Mucosa of stomach (tissue), 1 donor: Measurements from ENCODE around the gene ULBP1.
"Not testable (repeated sequence)": the region's sequence is repeated elsewhere in the genome, so short reads cannot be mapped to it uniquely, and the experiment has no call there.

Experiments used
- H3K27me3 ChIP-seq: one replicate; pipeline ENCODE4 v1.7.0; 2013; ENCODE audit warnings: mild to moderate bottlenecking, low read length; ENCODE audit not compliant: control insufficient read depth, insufficient read depth
- H3K36me3 ChIP-seq: one replicate; pipeline ENCODE4 v1.7.0; 2013; ENCODE audit warnings: low read length; ENCODE audit not compliant: control insufficient read depth, insufficient read depth
- H3K4me1 ChIP-seq: one replicate; pipeline ENCODE4 v1.7.0; 2013; ENCODE audit warnings: mild to moderate bottlenecking, low read length; ENCODE audit not compliant: control insufficient read depth, insufficient read depth
- H3K4me3 ChIP-seq: one replicate; pipeline ENCODE4 v1.7.0; 2013; ENCODE audit warnings: low read length
- H3K9ac ChIP-seq: one replicate; pipeline ENCODE4 v1.7.0; 2013; ENCODE audit warnings: mild to moderate bottlenecking, low read length, moderate library complexity
- H3K9me3 ChIP-seq: one replicate; pipeline ENCODE4 v1.7.0; 2013; ENCODE audit warnings: mild to moderate bottlenecking, low read length, moderate library complexity; ENCODE audit not compliant: control insufficient read depth
- donor health status: Pancreatic carcinoma.

The ULBP1 gene

GRCh38 chr6:149935668-149936067 lies 28.1 kb upstream of the ULBP1 start:
- peaks cover 79% of the 10 kb centered on the region for H3K27me3 ChIP-seq
- H3K4me3 ChIP-seq: no peak overlapping the region
- H3K9me3 ChIP-seq: no peaks in the 10 kb centered on the region

GRCh38 chr6:149936743-149937142 lies 27.0 kb upstream of the ULBP1 start:
- H3K9ac ChIP-seq: no peak overlapping the region
- H3K27me3 ChIP-seq: peaks cover 80% of the 10 kb centered on the region
- H3K4me3 ChIP-seq: no peak overlapping the region

More at GRCh38 chr6:149935668-149936067, 28.1 kb upstream of the ULBP1 start:
- Histone ChIP-seq H3K9ac (no peak overlapping the region), H3K4me1 (no peaks in the 10 kb centered on the region), H3K36me3 (no peaks in the 10 kb centered on the region)

GRCh38 chr6:149938013-149938570 lies 25.7 kb upstream of the ULBP1 start:
- H3K9ac ChIP-seq, H3K36me3 ChIP-seq, H3K4me3 ChIP-seq, H3K4me1 ChIP-seq, H3K9me3 ChIP-seq: not testable (repeated sequence)
- H3K27me3 ChIP-seq: peaks cover 88% of the 10 kb centered on the region

More at GRCh38 chr6:149936743-149937142, 27.0 kb upstream of the ULBP1 start:
- Histone ChIP-seq H3K9me3 (no peaks in the 10 kb centered on the region), H3K36me3 (no peaks in the 10 kb centered on the region), H3K4me1 (peaks cover 3% of the 10 kb centered on the region)

DNA sequence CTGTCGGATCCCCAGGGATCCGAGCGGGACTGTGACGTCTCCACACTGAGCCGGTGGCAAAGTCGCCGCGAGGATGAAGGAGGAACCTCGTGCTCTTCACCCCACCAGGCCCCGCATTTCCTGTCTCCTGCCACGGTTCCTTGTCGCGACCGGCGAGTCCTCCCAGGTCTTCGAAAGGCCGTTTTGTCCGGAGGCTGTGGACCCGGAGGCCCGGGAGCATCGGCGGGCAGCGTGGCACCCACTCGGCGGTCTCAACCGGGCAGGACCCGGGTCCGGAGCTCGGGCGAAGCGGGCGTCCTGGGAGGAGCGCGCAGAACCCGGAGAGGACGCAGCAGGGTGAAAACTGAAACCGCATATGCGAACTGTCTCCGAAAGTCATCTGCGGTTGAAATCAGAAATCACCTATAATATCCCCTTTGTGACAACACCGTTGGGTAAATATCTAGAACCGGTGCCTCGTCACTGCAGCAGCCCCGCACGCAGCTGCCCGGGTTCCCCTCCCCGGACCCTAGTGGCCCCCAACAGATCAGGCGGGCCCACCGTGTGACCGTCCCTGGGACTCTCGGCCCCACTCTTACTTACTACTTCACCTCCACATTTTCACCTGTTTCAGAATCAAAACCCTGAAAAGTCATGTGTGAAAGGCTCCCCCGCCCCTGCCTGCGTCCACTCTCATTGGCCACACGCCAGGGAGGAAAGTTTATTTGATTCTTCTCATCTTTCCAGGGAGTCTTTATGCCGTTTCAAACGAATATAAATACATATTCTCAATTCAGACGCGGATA lies 25.0 kb upstream of the ULBP1 start:
- H3K9me3 ChIP-seq: no peaks in the 10 kb centered on the region
- H3K27me3 ChIP-seq: peaks cover 82% of the 10 kb centered on the region
- H3K9ac ChIP-seq: no peak overlapping the region
- H3K4me1 ChIP-seq: peaks cover 9% of the 10 kb centered on the region
- H3K36me3 ChIP-seq: no peaks in the 10 kb centered on the region
- no peak overlapping the region for H3K4me3 ChIP-seq

DNA sequence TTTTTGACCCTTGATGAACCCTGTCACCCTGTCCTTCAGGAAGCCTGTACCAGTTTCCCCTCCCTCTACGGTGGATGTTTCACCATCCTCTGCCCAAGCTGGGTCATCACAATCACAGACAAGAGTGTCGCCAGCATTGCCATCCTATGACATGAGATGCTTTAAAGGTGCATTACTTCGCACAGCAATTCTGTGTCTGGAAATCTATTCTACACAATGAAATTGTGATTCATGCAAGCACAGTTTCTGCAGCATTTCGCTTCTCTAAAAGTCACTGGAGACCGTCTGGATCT lies 24.4 kb upstream of the ULBP1 start:
- H3K4me3 ChIP-seq: no peak overlapping the region
- H3K9ac ChIP-seq: no peak overlapping the region
- peaks cover 80% of the 10 kb centered on the region for H3K27me3 ChIP-seq
- peaks cover 9% of the 10 kb centered on the region for H3K4me1 ChIP-seq
- no peaks in the 10 kb centered on the region for H3K9me3 ChIP-seq
- H3K36me3 ChIP-seq: no peaks in the 10 kb centered on the region

GRCh38 chr6:149939909-149940671 lies 23.7 kb upstream of the ULBP1 start:
- no peak overlapping the region for H3K4me3 ChIP-seq
- peaks cover 73% of the 10 kb centered on the region for H3K27me3 ChIP-seq
- no peaks in the 10 kb centered on the region for H3K9me3 ChIP-seq
- peaks cover 9% of the 10 kb centered on the region for H3K4me1 ChIP-seq
- no peaks in the 10 kb centered on the region for H3K36me3 ChIP-seq
- no peak overlapping the region for H3K9ac ChIP-seq

DNA sequence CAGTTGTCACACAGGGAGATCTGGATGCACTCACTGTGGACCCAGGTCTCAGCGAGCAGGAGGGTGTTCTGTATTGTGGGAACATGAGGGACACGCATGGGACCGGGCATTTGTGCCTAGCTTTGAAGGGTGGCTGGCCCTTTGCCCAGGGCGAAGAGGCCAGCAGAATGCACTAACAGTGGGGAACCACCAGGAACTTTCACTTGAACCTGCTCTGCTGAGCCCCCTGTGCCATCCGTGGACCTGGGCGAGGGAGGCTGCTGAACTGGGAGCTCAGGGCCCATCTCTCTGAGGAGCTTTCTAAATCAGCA lies 23.1 kb upstream of the ULBP1 start:
- Histone ChIP-seq H3K4me1 (peaks cover 9% of the 10 kb centered on the region), H3K4me3 (no peak overlapping the region), H3K36me3 (no peaks in the 10 kb centered on the region), H3K9me3 (no peaks in the 10 kb centered on the region), H3K9ac (no peak overlapping the region), H3K27me3 (peaks cover 68% of the 10 kb centered on the region)

DNA sequence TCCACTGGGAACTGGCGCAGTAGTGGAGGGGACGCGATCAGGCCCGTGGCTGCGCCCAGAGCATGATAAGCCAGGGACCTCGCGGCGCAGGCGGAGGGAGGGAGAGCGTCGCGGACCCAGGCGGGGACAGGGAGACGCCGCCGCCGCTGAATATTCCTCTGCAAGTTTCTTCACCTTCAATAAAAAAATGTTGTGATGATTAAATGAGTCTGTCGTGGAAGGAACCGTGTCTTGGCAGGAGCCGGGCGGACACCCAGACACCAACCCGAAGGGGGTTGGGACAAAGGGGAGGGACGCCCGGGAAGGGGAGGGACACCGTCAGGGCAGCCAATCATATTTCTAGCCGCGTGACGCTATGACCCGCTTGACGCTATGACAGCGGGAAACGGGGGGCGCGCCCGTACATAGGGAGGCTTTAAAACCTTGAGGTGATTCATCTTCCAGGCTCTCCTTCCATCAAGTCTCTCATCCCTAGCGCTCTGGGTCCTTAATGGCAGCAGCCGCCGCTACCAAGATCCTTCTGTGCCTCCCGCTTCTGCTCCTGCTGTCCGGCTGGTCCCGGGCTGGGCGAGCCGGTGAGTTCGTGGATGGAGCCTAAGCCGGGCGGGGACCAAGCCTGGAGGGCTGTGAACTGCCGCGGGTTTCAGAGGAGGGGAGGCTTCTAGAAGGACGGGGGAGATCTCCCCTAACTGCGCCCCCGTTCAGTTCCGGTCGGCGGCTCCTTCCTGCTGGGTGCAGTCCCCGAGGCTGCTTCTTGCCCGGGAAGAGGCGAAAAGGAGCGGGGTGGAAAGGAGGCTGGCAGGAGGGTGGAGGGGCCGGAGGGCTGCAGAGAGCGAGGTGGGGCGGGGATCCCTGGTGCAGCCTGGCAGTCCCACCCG lies 21.9 kb upstream of the ULBP1 start, which contains the start of gene ULBP2:
TSS of gene ULBP2 (plus strand) at position 432 of the 878 bp plus-strand sequence. CDS start at position 491, 59 bp downstream.
- H3K4me1 ChIP-seq: peaks cover 9% of the 10 kb centered on the region
- peaks cover 56% of the 10 kb centered on the region for H3K27me3 ChIP-seq
- peak within 1 kb of the TSS; percentile 50 for H3K4me3 ChIP-seq
- H3K9ac ChIP-seq: peak within 1 kb of the TSS; percentile 12
- H3K9me3 ChIP-seq: no peaks in the 10 kb centered on the region
- H3K36me3 ChIP-seq: no peaks in the 10 kb centered on the region

DNA sequence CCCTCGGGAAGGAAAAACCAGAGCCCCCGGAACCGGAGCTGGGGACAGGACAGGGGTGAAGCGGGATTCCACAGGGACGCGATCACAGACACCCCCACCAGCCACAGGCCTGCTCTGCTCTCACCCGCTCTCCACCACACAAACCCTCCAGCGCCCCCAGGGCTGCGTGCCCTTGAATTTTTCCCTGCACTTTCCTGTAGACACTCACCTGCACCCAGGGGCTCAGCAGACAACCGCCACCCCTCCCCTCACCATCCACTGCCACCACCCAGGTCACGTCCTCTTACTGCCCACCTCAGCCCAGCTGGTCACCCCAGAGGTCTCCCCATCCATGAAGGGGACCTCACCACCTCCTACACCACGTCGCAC lies 21.3 kb upstream of the ULBP1 start:
- no peaks in the 10 kb centered on the region for H3K9me3 ChIP-seq
- no peaks in the 10 kb centered on the region for H3K36me3 ChIP-seq
- no peak overlapping the region for H3K4me3 ChIP-seq
- peaks cover 51% of the 10 kb centered on the region for H3K27me3 ChIP-seq
- no peak overlapping the region for H3K9ac ChIP-seq
- H3K4me1 ChIP-seq: peaks cover 9% of the 10 kb centered on the region

DNA sequence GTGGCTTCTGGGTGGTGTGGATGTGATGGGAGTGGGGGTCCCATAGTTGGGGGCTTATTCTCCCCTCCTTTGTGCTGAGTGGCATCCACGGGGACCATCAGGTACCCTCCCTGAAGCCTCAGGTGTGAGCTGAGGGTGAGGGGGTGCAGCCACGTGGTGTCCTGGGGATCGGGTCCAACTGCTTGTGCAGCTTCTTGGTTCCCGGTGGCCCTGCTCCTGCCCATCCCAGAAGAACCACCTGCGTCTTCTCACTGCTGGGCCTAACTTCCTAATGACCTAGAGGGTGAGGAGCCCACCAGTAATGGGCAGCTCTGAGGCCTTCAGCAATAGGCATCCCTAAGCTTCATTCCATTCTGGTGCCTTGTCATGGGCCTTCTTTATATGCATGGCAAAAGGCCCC lies 20.4 kb upstream of the ULBP1 start:
- H3K4me3 ChIP-seq, H3K9me3 ChIP-seq, H3K36me3 ChIP-seq, H3K4me1 ChIP-seq, H3K9ac ChIP-seq: not testable (repeated sequence)
- H3K27me3 ChIP-seq: peaks cover 47% of the 10 kb centered on the region

GRCh38 chr6:149945276-149945675 lies 18.5 kb upstream of the ULBP1 start:
- not testable (repeated sequence) for H3K9ac ChIP-seq, H3K9me3 ChIP-seq, H3K4me3 ChIP-seq, H3K36me3 ChIP-seq, H3K4me1 ChIP-seq
- H3K27me3 ChIP-seq: peaks cover 41% of the 10 kb centered on the region

GRCh38 chr6:149946631-149947030 lies 17.1 kb upstream of the ULBP1 start:
- H3K9me3 ChIP-seq, H3K9ac ChIP-seq, H3K36me3 ChIP-seq, H3K4me1 ChIP-seq, H3K4me3 ChIP-seq: not testable (repeated sequence)
- H3K27me3 ChIP-seq: peaks cover 40% of the 10 kb centered on the region
